HG03066 (cell line): ENCODE measurements around the gene LHPP.
"Not testable (repeated sequence)": the region's sequence is repeated elsewhere in the genome, so short reads cannot be mapped to it uniquely, and the experiment has no call there.

Experiments
- ATAC-seq: cut with Tn5 transposase; IDR thresholded peaks from one replicate; pipeline ENCODE4 v1.9.1; 2021; ENCODE audit warnings: low read depth; ENCODE audit not compliant: unreplicated experiment

LHPP gene

GRCh38 chr10:124549171-124549570 is 87.5 kb downstream of the LHPP start:
- not testable (repeated sequence) for ATAC-seq

GRCh38 chr10:124550293-124551034 is 88.8 kb downstream of the LHPP start:
- peak; percentile 58 for ATAC-seq

- no peak for ATAC-seq
These were observed 89.5 kb downstream of the LHPP start for GRCh38 chr10:124551097-124551496.

GRCh38 chr10:124551755-124552154 is 90.1 kb downstream of the LHPP start:
- no peak for ATAC-seq

- ATAC-seq = no peak
These were observed 91.2 kb downstream of the LHPP start for GRCh38 chr10:124552691-124553276.

- ATAC-seq = no peak
These were observed 92.6 kb downstream of the LHPP start for GRCh38 chr10:124554085-124554858.

GRCh38 chr10:124557167-124557566 is 95.5 kb downstream of the LHPP start:
- no peak for ATAC-seq

- ATAC-seq = no peak
These were observed 96.2 kb downstream of the LHPP start for GRCh38 chr10:124557648-124558338.

GRCh38 chr10:124558339-124559321 is 97.0 kb downstream of the LHPP start:
- ATAC-seq = no peak

- ATAC-seq = no peak
These were observed 97.9 kb downstream of the LHPP start for GRCh38 chr10:124559372-124560132.

GRCh38 chr10:124560377-124561105 is 98.9 kb downstream of the LHPP start:
- ATAC-seq = no peak

GRCh38 chr10:124561206-124561605 is 99.6 kb downstream of the LHPP start:
- ATAC-seq = no peak

GRCh38 chr10:124562425-124563060 is 100.9 kb downstream of the LHPP start:
- ATAC-seq = no peak

GRCh38 chr10:124563320-124564040 is 101.9 kb downstream of the LHPP start:
- ATAC-seq = no peak

- no peak for ATAC-seq
These were observed 103.3 kb downstream of the LHPP start for GRCh38 chr10:124564881-124565280.

GRCh38 chr10:124565565-124566221 is 104.1 kb downstream of the LHPP start:
- ATAC-seq = no peak
